ENCODE data around the gene CDK12.

CDK12 gene

DNA sequence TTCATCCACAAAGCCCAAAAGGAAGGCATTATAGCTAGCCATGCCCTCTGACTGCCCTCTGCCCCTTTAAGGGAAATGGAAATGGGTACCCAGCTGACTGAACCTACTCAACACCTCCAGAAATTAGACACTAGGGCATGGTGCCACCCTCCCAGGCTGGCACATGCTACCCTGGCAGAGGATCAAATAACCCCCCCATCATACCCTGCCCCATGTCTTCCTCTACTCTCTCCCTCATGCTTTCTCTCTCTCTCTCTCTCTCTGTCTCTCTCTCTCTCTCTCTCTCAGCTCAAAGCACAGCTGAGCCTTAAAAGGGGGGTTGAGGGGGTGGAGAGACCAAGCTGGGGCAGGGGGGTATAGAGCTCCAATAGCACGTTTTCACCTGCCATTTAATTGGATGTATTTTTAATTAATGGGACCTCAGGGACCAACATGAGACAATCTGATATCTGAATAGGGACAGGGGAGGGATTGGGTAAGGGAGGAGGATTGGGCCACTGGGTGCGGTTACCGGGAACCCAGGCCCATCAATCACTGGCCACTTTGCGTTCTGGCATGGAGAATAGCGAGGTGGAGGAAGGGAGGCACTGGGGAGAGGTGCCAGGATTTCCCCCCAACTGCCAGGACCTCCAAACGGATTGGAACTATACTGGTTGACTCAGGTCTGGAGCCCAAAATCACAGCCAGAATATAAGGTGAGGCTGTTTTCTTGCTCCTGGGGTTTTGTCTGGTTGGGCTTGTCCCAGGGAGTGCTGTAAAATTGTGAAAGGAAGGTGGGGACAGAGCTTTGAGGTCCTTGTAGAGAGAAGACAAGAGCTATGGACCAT is 88.7 kb downstream of the CDK12 start:
- no peak overlapping the region for H3K4me3 Mint-ChIP-seq
- H3K27me3 Mint-ChIP-seq, result no peaks in the 10 kb centered on the region
- no peak overlapping the region for H3K27ac Mint-ChIP-seq
- ATAC-seq (no peak), DNase-seq (no peak)
- no peaks in the 10 kb centered on the region for H3K4me1 Mint-ChIP-seq
- no peaks in the 10 kb centered on the region for H3K9me3 Mint-ChIP-seq
- peaks cover 13% of the 10 kb centered on the region for H3K36me3 Mint-ChIP-seq (ENCODE audit: low read depth)

DNA sequence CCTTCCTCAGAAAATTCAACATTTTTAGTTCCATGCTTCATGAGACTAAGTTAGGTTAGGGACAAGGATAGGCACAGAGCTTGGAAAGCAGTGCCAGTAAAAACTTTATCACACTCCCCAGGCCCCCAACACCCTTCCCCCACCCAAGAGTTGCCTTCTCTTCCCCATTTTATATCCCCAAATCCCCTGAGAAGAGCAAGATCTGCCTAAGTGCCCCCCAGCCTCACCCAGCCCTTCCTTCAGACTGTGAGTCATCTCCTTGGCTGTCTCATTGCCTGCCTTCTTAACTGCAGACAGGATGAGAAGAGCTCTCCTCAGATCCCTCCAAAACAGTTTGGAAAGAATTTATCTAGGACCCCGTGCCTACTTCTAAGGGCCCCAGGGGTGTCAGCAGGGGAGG is 90.6 kb downstream of the CDK12 start:
- Mint-ChIP-seq H3K27me3 (no peaks in the 10 kb centered on the region), H3K4me3 (no peak overlapping the region), H3K9me3 (no peaks in the 10 kb centered on the region), H3K4me1 (no peaks in the 10 kb centered on the region), H3K36me3 (ENCODE audit: low read depth) (peaks cover 10% of the 10 kb centered on the region), H3K27ac (no peak overlapping the region)
- ATAC-seq (no peak), DNase-seq (no peak)

DNA sequence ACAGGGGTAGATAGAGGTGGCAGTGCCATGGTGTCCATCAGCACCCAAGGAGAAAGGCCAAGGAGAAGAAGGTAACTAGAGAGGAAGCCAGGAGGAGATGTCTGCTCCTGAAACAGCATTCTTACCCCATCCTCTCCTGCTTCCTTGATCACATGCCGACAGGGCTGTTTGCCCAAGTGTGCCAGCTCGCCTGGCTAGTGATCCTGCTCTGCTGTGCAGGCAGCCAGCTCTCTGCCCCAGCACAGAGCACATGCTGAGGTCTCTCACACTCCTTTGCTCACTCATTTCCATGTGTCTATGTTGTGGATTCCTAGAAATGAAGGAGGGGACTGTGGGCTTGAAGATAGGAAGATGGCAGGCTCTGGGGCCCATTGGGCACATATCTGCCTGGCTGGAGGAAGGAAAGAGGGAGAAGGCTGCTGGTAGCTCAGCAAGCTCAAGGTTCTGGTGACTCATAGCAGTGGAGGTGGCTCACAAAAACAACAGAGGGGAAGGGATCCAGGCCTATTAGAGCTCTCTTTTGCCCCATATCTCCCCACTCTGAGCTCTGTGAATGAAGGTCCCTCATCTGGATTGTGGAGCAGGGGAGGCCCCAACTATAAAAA is 92.2 kb downstream of the CDK12 start:
- peaks cover 2% of the 10 kb centered on the region for H3K4me1 Mint-ChIP-seq
- H3K27me3 Mint-ChIP-seq, result no peaks in the 10 kb centered on the region
- H3K4me3 Mint-ChIP-seq, result no peak overlapping the region
- H3K27ac Mint-ChIP-seq, result no peak overlapping the region
- peaks cover 16% of the 10 kb centered on the region for H3K36me3 Mint-ChIP-seq (ENCODE audit: low read depth)
- ATAC-seq (no peak), DNase-seq (no peak)
- H3K9me3 Mint-ChIP-seq, result no peaks in the 10 kb centered on the region

DNA sequence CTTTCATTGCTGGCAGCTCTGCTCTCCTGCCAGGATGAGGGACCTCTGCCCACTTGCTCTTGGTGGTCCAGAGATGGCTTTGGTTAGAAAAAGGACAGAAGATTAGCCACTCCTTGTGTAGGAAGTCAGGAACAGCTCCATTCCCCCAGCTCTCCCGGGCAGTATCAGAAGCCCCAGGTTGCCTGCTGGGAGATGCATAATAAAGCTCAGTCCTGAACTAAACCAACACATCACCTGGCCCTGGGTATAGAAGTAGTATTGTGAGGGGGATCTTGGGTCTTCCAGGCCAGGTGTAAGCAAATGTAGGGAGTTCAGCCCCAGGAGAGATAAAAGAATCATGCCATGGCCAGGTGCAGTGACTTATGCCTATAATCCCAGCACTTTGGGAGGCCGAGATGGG is 94.1 kb downstream of the CDK12 start:
- DNase-seq (no peak), ATAC-seq (no peak)
- Mint-ChIP-seq H3K27me3 (no peaks in the 10 kb centered on the region), H3K4me1 (peaks cover 2% of the 10 kb centered on the region), H3K4me3 (no peak overlapping the region), H3K9me3 (no peaks in the 10 kb centered on the region), H3K36me3 (ENCODE audit: low read depth) (peaks cover 17% of the 10 kb centered on the region), H3K27ac (no peak overlapping the region)

DNA sequence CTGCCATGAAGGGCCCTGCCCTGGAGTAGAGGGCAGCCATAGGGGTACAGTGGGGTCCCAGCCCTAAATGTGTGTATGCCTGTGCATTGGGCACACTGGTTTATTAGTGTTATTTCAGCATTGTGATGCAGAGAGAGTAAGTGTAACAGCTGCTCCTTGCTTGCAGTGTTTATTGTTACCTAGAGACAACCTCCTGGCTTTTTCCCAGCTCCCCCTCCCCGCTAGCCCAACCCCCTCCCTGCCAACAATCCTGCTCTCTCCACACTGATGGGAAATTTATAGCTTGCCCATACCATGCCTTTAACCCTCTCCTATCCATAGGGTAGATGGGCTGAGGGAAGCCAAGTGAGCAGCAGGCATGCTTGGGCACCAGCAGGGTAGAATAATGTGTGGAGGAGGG is 95.1 kb downstream of the CDK12 start:
- Mint-ChIP-seq H3K9me3 (no peaks in the 10 kb centered on the region), H3K27ac (no peak overlapping the region), H3K36me3 (ENCODE audit: low read depth) (peaks cover 17% of the 10 kb centered on the region), H3K4me1 (peaks cover 2% of the 10 kb centered on the region), H3K27me3 (no peaks in the 10 kb centered on the region), H3K4me3 (no peak overlapping the region)
- no peak for DNase-seq
- no peak for ATAC-seq

DNA sequence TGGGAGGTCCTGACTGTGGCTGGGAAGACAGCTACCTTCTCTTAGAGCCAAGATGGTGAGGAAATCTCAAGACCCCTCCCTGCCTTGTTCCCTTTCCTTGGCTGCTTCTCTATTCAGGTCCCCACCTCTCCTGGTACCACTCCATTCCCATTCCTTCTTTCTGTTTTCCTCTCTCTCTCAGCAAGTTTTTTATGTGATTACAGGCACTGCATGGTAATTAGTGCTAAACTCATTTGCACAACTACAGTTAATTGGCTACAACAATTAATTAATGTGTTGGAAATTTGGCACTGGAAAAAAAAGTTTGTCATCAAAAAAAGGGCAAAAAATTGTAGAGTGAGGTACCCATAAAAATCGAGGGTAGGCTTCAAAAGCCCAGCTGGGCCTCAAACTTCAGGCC is 101.1 kb downstream of the CDK12 start:
- Mint-ChIP-seq H3K4me1 (no peaks in the 10 kb centered on the region), H3K36me3 (ENCODE audit: low read depth) (peaks cover 18% of the 10 kb centered on the region), H3K27me3 (no peaks in the 10 kb centered on the region), H3K9me3 (no peaks in the 10 kb centered on the region), H3K4me3 (no peak overlapping the region), H3K27ac (no peak overlapping the region)
- no peak for DNase-seq
- no peak for ATAC-seq

DNA sequence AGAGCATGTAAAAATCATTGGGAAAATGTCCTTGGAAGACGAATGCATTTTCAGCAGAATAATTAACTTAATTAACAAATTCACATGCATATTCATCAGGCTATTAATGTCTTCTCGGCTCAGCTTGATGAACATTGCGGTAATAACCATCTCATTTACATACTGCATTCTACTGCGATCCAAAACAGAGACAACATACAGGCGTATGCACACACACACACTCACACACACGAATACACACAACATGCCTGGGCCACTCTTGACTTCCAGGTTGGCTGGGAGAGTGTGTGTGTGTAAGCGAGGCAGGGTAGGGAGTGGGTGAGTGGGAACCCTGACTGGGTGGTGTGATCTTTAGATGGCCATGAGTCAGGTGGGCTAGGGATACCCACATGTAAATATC is 101.7 kb downstream of the CDK12 start:
- Mint-ChIP-seq H3K4me3 (no peak overlapping the region), H3K4me1 (no peaks in the 10 kb centered on the region), H3K36me3 (ENCODE audit: low read depth) (peaks cover 19% of the 10 kb centered on the region), H3K27me3 (no peaks in the 10 kb centered on the region), H3K27ac (no peak overlapping the region), H3K9me3 (no peaks in the 10 kb centered on the region)
- no peak for ATAC-seq
- DNase-seq, result no peak

DNA sequence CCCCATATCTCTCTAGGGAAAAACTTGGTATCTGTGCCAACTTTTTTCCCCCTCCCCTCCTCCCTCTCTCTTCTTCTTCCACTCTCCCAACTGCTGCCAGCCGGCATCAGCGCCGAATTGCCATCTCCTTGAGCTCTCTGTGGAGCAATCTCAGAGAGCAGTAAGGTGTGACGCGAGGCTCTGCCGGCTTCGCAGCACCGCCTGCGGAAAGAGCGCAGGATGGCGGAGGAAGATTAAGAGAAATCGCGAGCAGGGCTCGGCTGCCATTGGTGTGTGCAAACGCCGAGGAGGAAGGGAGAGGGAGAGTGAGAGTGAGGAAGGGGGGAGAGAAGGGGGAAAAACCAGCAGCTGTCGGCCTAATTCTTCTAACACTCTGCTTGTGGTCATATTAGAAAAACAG is 102.2 kb downstream of the CDK12 start:
- ATAC-seq, result no peak
- DNase-seq, result no peak
- H3K4me3 Mint-ChIP-seq, result no peak overlapping the region
- no peak overlapping the region for H3K27ac Mint-ChIP-seq
- H3K36me3 Mint-ChIP-seq (ENCODE audit: low read depth), result peaks cover 19% of the 10 kb centered on the region
- H3K9me3 Mint-ChIP-seq, result no peaks in the 10 kb centered on the region
- H3K27me3 Mint-ChIP-seq, result no peaks in the 10 kb centered on the region
- H3K4me1 Mint-ChIP-seq, result no peaks in the 10 kb centered on the region

DNA sequence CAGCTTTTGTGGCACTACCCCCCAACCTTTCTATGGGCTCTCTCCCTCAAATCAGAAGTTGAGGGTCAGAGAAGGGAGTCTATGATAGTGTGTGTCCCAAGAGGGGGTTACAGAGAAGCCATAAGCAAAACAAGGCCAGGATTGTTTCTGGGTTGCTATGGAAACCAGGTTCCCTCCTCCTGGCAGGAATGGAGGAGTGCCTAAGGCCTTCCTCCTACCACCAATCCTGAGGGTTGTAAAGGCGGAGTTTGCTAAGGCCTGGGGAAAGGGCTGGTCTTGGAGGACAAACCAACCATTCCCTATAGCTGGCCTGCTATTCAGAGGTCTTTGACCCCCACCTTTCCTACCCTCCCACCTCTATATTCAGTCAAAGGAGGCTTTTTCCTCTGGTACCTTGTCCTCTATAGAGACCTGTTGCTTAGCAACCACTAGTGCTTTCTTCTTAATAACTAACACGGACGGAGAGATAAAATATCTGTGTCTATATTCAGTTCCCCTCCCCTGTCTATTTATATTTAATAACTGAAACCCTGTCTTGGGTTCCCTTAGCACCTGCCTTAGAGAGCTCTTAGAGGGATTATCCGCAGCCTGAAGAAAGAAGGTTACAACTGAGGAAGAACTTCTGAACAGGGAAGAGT is 103.0 kb downstream of the CDK12 start:
- H3K36me3 Mint-ChIP-seq (ENCODE audit: low read depth), result peaks cover 24% of the 10 kb centered on the region
- no peak for ATAC-seq
- H3K4me1 Mint-ChIP-seq, result no peaks in the 10 kb centered on the region
- no peak overlapping the region for H3K4me3 Mint-ChIP-seq
- H3K9me3 Mint-ChIP-seq, result no peaks in the 10 kb centered on the region
- H3K27me3 Mint-ChIP-seq, result no peaks in the 10 kb centered on the region
- DNase-seq, result no peak
- H3K27ac Mint-ChIP-seq, result no peak overlapping the region

DNA sequence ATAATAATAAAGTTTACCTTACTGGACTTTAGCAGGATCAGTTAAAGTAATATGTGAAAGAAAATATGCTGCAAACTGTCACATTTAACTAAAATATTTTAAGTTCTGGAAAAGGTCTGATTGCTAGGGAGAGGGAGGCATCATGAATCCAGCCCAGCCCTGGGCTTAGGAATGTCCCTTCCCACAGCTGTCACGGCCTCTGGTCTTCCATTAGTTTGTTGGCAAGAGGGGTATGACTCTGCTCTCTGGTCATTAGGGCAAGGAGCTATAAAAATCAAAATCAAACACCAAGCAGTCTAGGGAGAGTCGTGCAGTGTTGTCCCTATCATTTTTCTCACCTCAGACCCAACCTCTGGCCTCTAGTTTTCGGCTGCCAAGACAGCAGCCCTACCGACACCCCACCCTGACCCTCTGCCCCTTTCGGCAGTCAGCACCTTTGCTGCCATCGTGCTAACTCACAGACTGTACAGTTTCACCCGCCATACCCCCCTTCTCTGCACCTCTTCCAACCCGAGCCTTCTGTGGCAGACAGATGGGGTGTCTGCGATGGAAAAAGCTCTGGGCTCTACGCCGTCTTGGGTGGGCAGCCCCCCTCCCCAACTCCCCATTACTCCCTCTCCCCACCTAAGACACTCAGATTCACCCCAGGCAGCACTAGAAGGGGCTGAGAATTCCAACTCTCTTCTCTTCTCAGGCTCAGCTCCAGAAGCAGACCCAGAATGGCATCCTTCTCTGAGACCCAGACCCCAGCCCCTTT is 105.0 kb downstream of the CDK12 start:
- H3K4me1 Mint-ChIP-seq, result no peaks in the 10 kb centered on the region
- peaks cover 7% of the 10 kb centered on the region for H3K9me3 Mint-ChIP-seq
- H3K27ac Mint-ChIP-seq, result no peak overlapping the region
- ATAC-seq (no peak), DNase-seq (no peak)
- peaks cover 33% of the 10 kb centered on the region for H3K36me3 Mint-ChIP-seq (ENCODE audit: low read depth)
- no peak overlapping the region for H3K4me3 Mint-ChIP-seq
- H3K27me3 Mint-ChIP-seq, result no peaks in the 10 kb centered on the region

DNA sequence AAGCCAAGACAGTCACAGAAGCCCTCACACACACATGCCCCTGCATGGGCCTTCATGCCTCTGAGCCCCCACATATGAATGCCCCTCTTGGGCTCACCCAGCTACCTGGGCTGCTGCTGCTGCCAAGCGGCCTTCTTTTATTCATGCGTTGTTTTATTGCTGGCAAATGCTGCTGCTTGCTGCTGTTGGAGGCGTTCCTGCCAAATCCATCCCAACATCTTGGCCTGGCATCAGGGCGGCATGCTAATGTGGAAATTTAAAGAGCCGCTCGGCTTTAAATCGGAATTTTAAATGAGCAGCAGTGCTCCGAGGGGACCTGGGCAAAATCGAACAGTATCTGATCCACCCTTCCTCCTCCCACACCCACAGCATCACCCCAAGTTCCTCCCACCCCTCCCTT is 107.4 kb downstream of the CDK12 start:
- ATAC-seq (no peak), DNase-seq (no peak)
- H3K36me3 Mint-ChIP-seq (ENCODE audit: low read depth), result peaks cover 39% of the 10 kb centered on the region
- H3K27me3 Mint-ChIP-seq, result peaks cover 8% of the 10 kb centered on the region
- no peak overlapping the region for H3K4me3 Mint-ChIP-seq
- H3K4me1 Mint-ChIP-seq, result no peaks in the 10 kb centered on the region
- no peak overlapping the region for H3K27ac Mint-ChIP-seq
- peaks cover 12% of the 10 kb centered on the region for H3K9me3 Mint-ChIP-seq

DNA sequence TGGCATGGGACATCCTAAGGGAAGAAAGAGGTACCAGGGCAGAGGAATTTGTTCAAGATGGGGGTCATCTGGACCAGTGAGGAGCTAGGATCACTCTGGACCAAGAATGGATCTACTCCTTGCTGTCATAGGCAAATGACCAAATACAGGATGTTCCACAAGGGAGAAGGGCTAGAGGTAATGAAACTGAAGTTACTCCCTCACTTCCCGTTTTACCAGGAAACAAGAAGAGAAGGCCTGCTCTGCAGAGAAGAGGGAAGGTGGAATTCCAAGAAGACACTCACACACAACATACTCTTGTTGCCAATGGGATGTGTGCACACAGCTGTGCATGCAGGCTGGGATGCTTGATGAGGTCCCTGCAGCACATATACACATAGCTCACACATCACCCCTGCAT is 107.8 kb downstream of the CDK12 start:
- Mint-ChIP-seq H3K9me3 (peaks cover 12% of the 10 kb centered on the region), H3K27ac (no peak overlapping the region), H3K36me3 (ENCODE audit: low read depth) (peaks cover 39% of the 10 kb centered on the region), H3K4me1 (peaks cover 3% of the 10 kb centered on the region), H3K4me3 (no peak overlapping the region), H3K27me3 (peaks cover 12% of the 10 kb centered on the region)
- DNase-seq (no peak), ATAC-seq (no peak)

DNA sequence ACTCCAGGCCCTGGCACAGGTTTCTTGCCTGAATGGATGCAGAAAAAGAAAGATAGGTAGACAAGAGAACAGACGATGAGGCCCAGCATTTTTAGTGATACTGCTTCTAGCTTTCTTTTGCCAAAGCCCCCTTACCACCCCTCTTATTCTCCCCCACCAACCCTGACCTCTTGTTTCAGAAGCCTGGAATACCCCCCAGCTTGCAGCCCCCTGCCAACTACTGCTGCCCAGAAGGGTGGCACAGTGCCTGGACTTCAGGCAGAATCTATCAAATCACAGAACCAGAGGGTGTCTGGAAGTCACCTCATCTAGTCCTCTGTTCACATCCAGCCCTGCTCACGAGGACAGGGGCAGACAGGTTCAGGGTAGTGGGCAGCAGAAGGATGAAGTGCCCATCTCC is 110.8 kb downstream of the CDK12 start:
- DNase-seq, result no peak
- Mint-ChIP-seq H3K27me3 (peaks cover 20% of the 10 kb centered on the region), H3K9me3 (peaks cover 12% of the 10 kb centered on the region), H3K27ac (no peak overlapping the region), H3K4me1 (peaks cover 4% of the 10 kb centered on the region), H3K36me3 (ENCODE audit: low read depth) (peaks cover 32% of the 10 kb centered on the region), H3K4me3 (no peak overlapping the region)
- ATAC-seq, result no peak

DNA sequence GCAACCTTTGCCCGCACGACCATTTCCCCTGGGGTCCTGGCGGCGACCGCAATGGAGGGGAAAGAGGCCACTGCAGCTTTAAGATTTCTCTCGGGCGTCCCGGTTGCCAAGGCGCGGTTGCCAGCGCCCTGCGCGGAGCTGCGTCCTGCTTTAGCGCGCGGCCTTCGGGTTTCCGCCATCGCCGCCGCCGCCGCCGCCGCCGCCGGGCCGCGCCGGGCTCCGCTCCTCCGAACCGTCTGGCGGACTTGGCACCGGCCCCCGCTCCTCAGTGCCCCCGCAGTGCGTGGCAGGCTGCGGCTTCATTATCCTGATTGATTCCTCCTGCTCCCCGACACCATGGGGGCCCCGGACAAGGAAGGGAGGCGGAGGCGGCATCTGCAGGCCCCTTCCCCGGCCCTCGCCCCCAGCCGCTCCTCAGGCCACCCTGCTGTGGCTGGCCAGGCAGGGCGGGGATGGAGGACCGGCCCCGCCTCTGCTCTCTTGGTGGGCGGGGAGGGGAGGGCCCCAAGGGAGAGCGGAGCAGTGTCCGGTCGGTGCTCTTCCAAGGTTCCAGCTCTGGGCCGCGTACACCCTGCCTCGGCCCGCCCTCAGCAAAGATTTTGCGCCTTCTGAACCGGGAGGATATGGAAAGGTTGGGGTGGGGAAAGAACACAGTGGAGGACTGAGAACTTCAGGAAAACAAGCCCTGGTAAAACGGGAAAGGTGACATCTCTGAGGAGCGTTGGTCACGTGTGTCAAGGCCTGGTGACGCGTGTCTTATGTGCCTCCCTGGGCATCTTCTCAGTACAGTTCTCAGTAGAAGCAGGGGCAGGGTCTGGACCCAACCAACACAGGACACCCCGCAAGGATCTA is 112.4 kb downstream of the CDK12 start:
- ATAC-seq, result peak; percentile 61
- H3K36me3 Mint-ChIP-seq (ENCODE audit: low read depth), result peaks cover 25% of the 10 kb centered on the region
- peaks cover 4% of the 10 kb centered on the region for H3K4me1 Mint-ChIP-seq
- H3K4me3 Mint-ChIP-seq, result peak overlapping the region; percentile 75
- peak overlapping the region; percentile 46 for H3K27ac Mint-ChIP-seq
- H3K27me3 Mint-ChIP-seq, result peaks cover 20% of the 10 kb centered on the region
- peak; percentile 47 for DNase-seq
- peaks cover 12% of the 10 kb centered on the region for H3K9me3 Mint-ChIP-seq
